Thymus (tissue), 14 donors: Measurements from ENCODE around the gene DHX36. TPM values are rescaled to one million over a fixed set of nuclear protein-coding genes. Genes with fewer than 3 reads are reported as not detected.

Experiments used
- DNase-seq, 9 donors: peaks; one replicate each; pipeline ENCODE4 v3.0.0-alpha.2; 2013; ENCODE audit warnings: low spot score in 9 of 9, low read depth in 6 of 9, missing footprints in 1 of 9
- H3K27ac ChIP-seq, 2 donors: one replicate each; pipeline ENCODE4 v1.5.1; 2013; ENCODE audit warnings: control low read depth in 1 of 2, low read depth in 1 of 2, low read length in 1 of 2, mild to moderate bottlenecking in 1 of 2, moderate library complexity in 1 of 2
- H3K27me3 ChIP-seq, 2 donors: one replicate each; pipeline ENCODE4 v1.5.1; 2013; ENCODE audit warnings: low read length in 1 of 2; ENCODE audit not compliant: control insufficient read depth in 2 of 2, insufficient read depth in 1 of 2
- H3K36me3 ChIP-seq, 2 donors: one replicate each; pipeline ENCODE4 v1.5.1; 2013; ENCODE audit warnings: low read length in 1 of 2, mild to moderate bottlenecking in 1 of 2, moderate library complexity in 1 of 2; ENCODE audit not compliant: control insufficient read depth in 2 of 2, insufficient read depth in 2 of 2
- H3K4me1 ChIP-seq, 2 donors: one replicate each; pipeline ENCODE4 v1.5.1; 2013; ENCODE audit warnings: low read length in 2 of 2; ENCODE audit not compliant: control insufficient read depth in 2 of 2, insufficient read depth in 2 of 2
- H3K4me3 ChIP-seq, 2 donors: one replicate each; pipeline ENCODE4 v1.5.1; 2013; ENCODE audit warnings: low read length in 2 of 2, control low read depth in 1 of 2, mild to moderate bottlenecking in 1 of 2
- H3K9me3 ChIP-seq, 2 donors: one replicate each; pipeline ENCODE4 v1.5.1; 2013; ENCODE audit warnings: low read length in 1 of 2, mild to moderate bottlenecking in 1 of 2; ENCODE audit not compliant: control insufficient read depth in 2 of 2, insufficient read depth in 1 of 2
- WGBS: extraction: QIAGEN DNeasy Blood & Tissue Kit; methylation state at CpG from one replicate; pipeline ENCODE4 v1.1.7; 2013; 5-methylcytosine and 5-hydroxymethylcytosine counted together
- long read RNA-seq, 10 donors: transcript quantifications; one replicate each; lab custom pipeline, GENCODE V29; 2026
- polyA plus RNA-seq: library from polyadenylated mRNA; stranded (reverse); fragments of 200-250 nt; gene quantifications from one replicate; pipeline ENCODE4 v1.2.3, GENCODE V29; 2013
- total RNA-seq: library from RNA; stranded (reverse); fragments of 120-200 nt; gene quantifications from one replicate; pipeline ENCODE4 v1.2.4, GENCODE V29; 2013
- donor health status: healthy.

The DHX36 gene
- total RNA-seq (58.9 TPM), polyA plus RNA-seq (66.1 TPM)
- long read RNA-seq, donor 1, partial matches to known transcripts = 0 of 1 reads
- long read RNA-seq, donor 1, other reads (novel, unspliced or antisense) = 0 of 1 reads
- long read RNA-seq, donor 2, full-length matches to known transcripts = 27 of 82 reads
- long read RNA-seq, donor 2, partial matches to known transcripts = 55 of 82 reads
- long read RNA-seq, donor 2, other reads (novel, unspliced or antisense) = 0 of 82 reads
- long read RNA-seq, donor 3, transcript DHX36-203 (3 exons, 2,306 nt) = major isoform, 7 of 30 reads
- long read RNA-seq, donor 3, transcript DHX36-211 (3 exons, 833 nt) = major isoform, 7 of 30 reads
- long read RNA-seq, donor 3, partial matches to known transcripts = 16 of 30 reads
- long read RNA-seq, donor 3, other reads (novel, unspliced or antisense) = 0 of 30 reads
- long read RNA-seq, donor 4, transcript DHX36-211 (3 exons, 833 nt) = major isoform, 8 of 12 reads
- long read RNA-seq, donor 4, partial matches to known transcripts = 0 of 12 reads
- long read RNA-seq, donor 4, other reads (novel, unspliced or antisense) = 0 of 12 reads
- long read RNA-seq, donor 5, transcript DHX36-211 (3 exons, 833 nt) = major isoform, 14 of 56 reads
- long read RNA-seq, donor 5, transcript DHX36-203 (3 exons, 2,306 nt) = minor isoform, 12 of 56 reads
- long read RNA-seq, donor 5, partial matches to known transcripts = 28 of 56 reads
- long read RNA-seq, donor 5, other reads (novel, unspliced or antisense) = 0 of 56 reads
- long read RNA-seq, donor 6, full-length matches to known transcripts = 13 of 36 reads
- long read RNA-seq, donor 6, partial matches to known transcripts = 23 of 36 reads
- long read RNA-seq, donor 6, other reads (novel, unspliced or antisense) = 0 of 36 reads
- long read RNA-seq, donor 7, full-length matches to known transcripts = 11 of 24 reads
- long read RNA-seq, donor 7, partial matches to known transcripts = 13 of 24 reads
- long read RNA-seq, donor 7, other reads (novel, unspliced or antisense) = 0 of 24 reads
- long read RNA-seq, donor 8, full-length matches to known transcripts = 4 of 4 reads
- long read RNA-seq, donor 8, partial matches to known transcripts = 0 of 4 reads
- long read RNA-seq, donor 8, other reads (novel, unspliced or antisense) = 0 of 4 reads
- long read RNA-seq, donor 9, full-length matches to known transcripts = 13 of 23 reads
- long read RNA-seq, donor 9, partial matches to known transcripts = 10 of 23 reads
- long read RNA-seq, donor 9, other reads (novel, unspliced or antisense) = 0 of 23 reads
- long read RNA-seq, donor 10, full-length matches to known transcripts = 16 of 25 reads
- long read RNA-seq, donor 10, partial matches to known transcripts = 9 of 25 reads
- long read RNA-seq, donor 10, other reads (novel, unspliced or antisense) = 0 of 25 reads

- under 1% methylated on average over 45 of the region's 45 CpGs for WGBS
- peak; percentile 78 to 96 (median 86) for DNase-seq
- H3K4me3 ChIP-seq = peak within 1 kb of the TSS; percentile 67 to 79
- no peaks in the 10 kb centered on the region for H3K9me3 ChIP-seq
- H3K27ac ChIP-seq = peak within 1 kb of the TSS; percentile 95 to 98
- no peaks in the 10 kb centered on the region for H3K27me3 ChIP-seq
- H3K4me1 ChIP-seq = peaks cover 9 to 12% of the 10 kb centered on the region in 2 donors
- H3K36me3 ChIP-seq = peaks cover 0 to 9% of the 10 kb centered on the region in 2 donors
Observed at GRCh38 chr3:154323891-154324738, at the start of gene DHX36. Gene DHX36, minus strand, starts transcription at chr3:154324487. Its CDS starts 71 bp downstream, at chr3:154324416.

- Histone ChIP-seq H3K4me1 (no peaks in the 10 kb centered on the region), H3K27ac (no peak overlapping the region), H3K9me3 (peaks cover 0 to 2% of the 10 kb centered on the region in 2 donors), H3K36me3 (no peaks in the 10 kb centered on the region), H3K27me3 (no peaks in the 10 kb centered on the region), H3K4me3 (no peak overlapping the region)
- 49% methylated on average over 3 of the region's 3 CpGs for WGBS
- DNase-seq = no peak
Observed at GRCh38 chr3:154367221-154367620, 42.9 kb upstream of the DHX36 start.

- no peaks in the 10 kb centered on the region for H3K4me1 ChIP-seq
- H3K27ac ChIP-seq = no peak overlapping the region
- H3K9me3 ChIP-seq = peaks cover 0 to 2% of the 10 kb centered on the region in 2 donors
- no peaks in the 10 kb centered on the region for H3K36me3 ChIP-seq
- H3K27me3 ChIP-seq = no peaks in the 10 kb centered on the region
- H3K4me3 ChIP-seq = no peak overlapping the region
- DNase-seq = no peak
Observed at GRCh38 chr3:154364849-154365248, 40.6 kb upstream of the DHX36 start.

- Histone ChIP-seq H3K27me3 (no peaks in the 10 kb centered on the region), H3K27ac (no peak overlapping the region), H3K36me3 (no peaks in the 10 kb centered on the region), H3K4me3 (no peak overlapping the region), H3K9me3 (no peaks in the 10 kb centered on the region), H3K4me1 (no peaks in the 10 kb centered on the region)
- DNase-seq = no peak
- WGBS = 88% methylated on average over 1 of the region's 1 CpG
Observed at GRCh38 chr3:154361099-154361498, 36.8 kb upstream of the DHX36 start.

- no peak overlapping the region for H3K27ac ChIP-seq
- DNase-seq = no peak
- no peaks in the 10 kb centered on the region for H3K36me3 ChIP-seq
- H3K27me3 ChIP-seq = no peaks in the 10 kb centered on the region
- no peak overlapping the region for H3K4me3 ChIP-seq
- 51% methylated on average over 1 of the region's 1 CpG for WGBS
- H3K4me1 ChIP-seq = no peaks in the 10 kb centered on the region
- H3K9me3 ChIP-seq = no peaks in the 10 kb centered on the region
Observed at GRCh38 chr3:154356009-154356408, 31.7 kb upstream of the DHX36 start.

GRCh38 chr3:154349223-154349622, 24.9 kb upstream of the DHX36 start:
- no peaks in the 10 kb centered on the region for H3K36me3 ChIP-seq
- no peak for DNase-seq
- H3K27ac ChIP-seq = no peak overlapping the region
- no peaks in the 10 kb centered on the region for H3K27me3 ChIP-seq
- H3K4me1 ChIP-seq = no peaks in the 10 kb centered on the region
- no peaks in the 10 kb centered on the region for H3K9me3 ChIP-seq
- H3K4me3 ChIP-seq = no peak overlapping the region
- WGBS = 90% methylated on average over 2 of the region's 2 CpGs

- no peaks in the 10 kb centered on the region for H3K9me3 ChIP-seq
- no peaks in the 10 kb centered on the region for H3K36me3 ChIP-seq
- no peak overlapping the region for H3K27ac ChIP-seq
- no peak overlapping the region for H3K4me3 ChIP-seq
- 94% methylated on average over 2 of the region's 2 CpGs for WGBS
- H3K27me3 ChIP-seq = no peaks in the 10 kb centered on the region
- DNase-seq = no peak
- no peaks in the 10 kb centered on the region for H3K4me1 ChIP-seq
Observed at GRCh38 chr3:154345422-154346122, 21.3 kb upstream of the DHX36 start.

- no peak overlapping the region for H3K27ac ChIP-seq
- no peaks in the 10 kb centered on the region for H3K9me3 ChIP-seq
- H3K27me3 ChIP-seq = no peaks in the 10 kb centered on the region
- no peak for DNase-seq
- no peaks in the 10 kb centered on the region for H3K4me1 ChIP-seq
- 92% methylated on average over 4 of the region's 4 CpGs for WGBS
- no peak overlapping the region for H3K4me3 ChIP-seq
- H3K36me3 ChIP-seq = no peaks in the 10 kb centered on the region
Observed at GRCh38 chr3:154338570-154338969, 14.3 kb upstream of the DHX36 start.
